ENCODE measurements around the gene UBR3. TPM values are rescaled to one million over a fixed set of nuclear protein-coding genes. Genes with fewer than 3 reads are reported as not detected.

UBR3 gene
- total RNA-seq, 1 experiment from 2014 or later = 21.9 TPM

- Histone ChIP-seq H3K4me2 (no peak overlapping the region), H3K27ac (no peak overlapping the region), H3K27me3 (ENCODE audit: insufficient read depth, low read depth) (no peaks in the 10 kb centered on the region), H3K4me3 (no peak overlapping the region), H3K9me3 (ENCODE audit: insufficient read depth, low read depth) (no peaks in the 10 kb centered on the region), H3K36me3 (ENCODE audit: low read depth) (no peaks in the 10 kb centered on the region), H3F3A (ENCODE audit: insufficient read depth, low read depth) (no peaks in the 10 kb centered on the region), H3K79me2 (ENCODE audit: low read depth) (no peaks in the 10 kb centered on the region), H3K4me1 (replicated peaks; ENCODE audit: insufficient read depth) (no peaks in the 10 kb centered on the region), H3K9me2 (ENCODE audit: insufficient read depth) (no peaks in the 10 kb centered on the region), H4K20me1 (ENCODE audit: insufficient read depth) (no peaks in the 10 kb centered on the region), H2AFZ (no peak overlapping the region)
- BruUV-seq (replicated peaks) = no TSS peak
- no peak for DNase-seq
- no peak for TF ChIP-seq CTCF (conservative IDR thresholded peaks at IDR 0.05)
- TF ChIP-seq EZH2 (IDR thresholded peaks at IDR 0.05; ENCODE audit: low read depth) = no peak
- POLR2A ChIA-PET (ENCODE audit: unreplicated experiment) = no interaction called here
- intact Hi-C loops (cut with micrococcal nuclease; ENCODE audit: unreplicated experiment) = no loop called here
- CTCF ChIA-PET = interaction anchor here (0.6 kb wide), 1 partner anchor 217 kb away, joined by 8 read pairs; no protein-coding TSS in a partner anchor
Observed at GRCh38 chr2:169994752-169995151, 167.5 kb downstream of the UBR3 start.

- Histone ChIP-seq H3K9me3 (ENCODE audit: insufficient read depth, low read depth) (no peaks in the 10 kb centered on the region), H4K20me1 (ENCODE audit: insufficient read depth) (no peaks in the 10 kb centered on the region), H3F3A (ENCODE audit: insufficient read depth, low read depth) (no peaks in the 10 kb centered on the region), H3K9me2 (ENCODE audit: insufficient read depth) (no peaks in the 10 kb centered on the region), H3K79me2 (ENCODE audit: low read depth) (no peaks in the 10 kb centered on the region), H3K4me2 (no peak overlapping the region), H3K27me3 (ENCODE audit: insufficient read depth, low read depth) (no peaks in the 10 kb centered on the region), H2AFZ (no peak overlapping the region), H3K4me3 (no peak overlapping the region), H3K36me3 (ENCODE audit: low read depth) (no peaks in the 10 kb centered on the region), H3K4me1 (replicated peaks; ENCODE audit: insufficient read depth) (no peaks in the 10 kb centered on the region), H3K27ac (no peak overlapping the region)
- no TSS peak for BruUV-seq (replicated peaks)
- ChIA-PET POLR2A (ENCODE audit: unreplicated experiment) (no interaction called here), CTCF (no interaction called here)
- no peak for DNase-seq
- intact Hi-C loops (cut with micrococcal nuclease; ENCODE audit: unreplicated experiment) = no loop called here
- TF ChIP-seq EZH2 (IDR thresholded peaks at IDR 0.05; ENCODE audit: low read depth) = no peak
- TF ChIP-seq CTCF (conservative IDR thresholded peaks at IDR 0.05) = no peak
Observed at GRCh38 chr2:169997140-169997887, 170.1 kb downstream of the UBR3 start.

- Histone ChIP-seq H3K36me3 (ENCODE audit: low read depth) (no peaks in the 10 kb centered on the region; the same call in 1 of the 2 replicates), H3K27me3 (ENCODE audit: insufficient read depth, low read depth) (no peaks in the 10 kb centered on the region), H3K79me2 (ENCODE audit: low read depth) (no peaks in the 10 kb centered on the region), H3K9me3 (ENCODE audit: insufficient read depth, low read depth) (no peaks in the 10 kb centered on the region), H3K9me2 (ENCODE audit: insufficient read depth) (no peaks in the 10 kb centered on the region), H3K4me3 (no peak overlapping the region), H3F3A (ENCODE audit: insufficient read depth, low read depth) (no peaks in the 10 kb centered on the region), H4K20me1 (ENCODE audit: insufficient read depth) (no peaks in the 10 kb centered on the region), H2AFZ (no peak overlapping the region), H3K27ac (no peak overlapping the region), H3K4me2 (no peak overlapping the region), H3K4me1 (replicated peaks; ENCODE audit: insufficient read depth) (no peaks in the 10 kb centered on the region)
- no TSS peak for BruUV-seq (replicated peaks)
- POLR2A ChIA-PET (ENCODE audit: unreplicated experiment) = no interaction called here
- intact Hi-C loops (cut with micrococcal nuclease; ENCODE audit: unreplicated experiment) = no loop called here
- DNase-seq = no peak
- CTCF ChIA-PET = no interaction called here
- no peak for TF ChIP-seq CTCF (conservative IDR thresholded peaks at IDR 0.05)
Observed at GRCh38 chr2:169999054-169999453, 171.8 kb downstream of the UBR3 start.
